MCF 10A (cell line): ENCODE data around the gene GNG14. TPM values are rescaled to one million over a fixed set of nuclear protein-coding genes. Genes with fewer than 3 reads are reported as not detected.

Experiments used
- BruUV-seq: library from RNA; stranded (reverse); fragments of 400-500 nt; replicated peaks from 2 replicates; lab custom pipeline; 2021; lab: Mats Ljungman, UMichigan
- CTCF ChIA-PET: fragments of 300-600 bp; sonication (Branson Sonifier 250); formaldehyde crosslinking; extraction: SDS; loops from one replicate; lab custom pipeline; 2021; ENCODE audit warnings: antibody characterized with exemption, inconsistent platforms; lab: Yijun Ruan, JAX
- POLR2A ChIA-PET: fragments of 300-600, 350-650 bp; sonication (Branson Sonifier 250); formaldehyde crosslinking; extraction: SDS; loops from one replicate; lab custom pipeline; 2020; ENCODE audit warnings: antibody characterized with exemption, inconsistent platforms; lab: Yijun Ruan, JAX
- DNase-seq: peaks from one replicate; pipeline ENCODE4 v3.0.0-alpha.2; 2018; ENCODE audit not compliant: unreplicated experiment
- H3K27ac Mint-ChIP-seq: one replicate; pipeline ENCODE4 v1.8.0; 2022; ENCODE audit warnings: mild to moderate bottlenecking, low read depth, mixed read lengths; ENCODE audit not compliant: unreplicated experiment
- H3K27me3 Mint-ChIP-seq: one replicate; pipeline ENCODE4 v1.8.0; 2022; ENCODE audit warnings: mixed read lengths; ENCODE audit not compliant: insufficient read depth, unreplicated experiment
- H3K36me3 Mint-ChIP-seq: one replicate; pipeline ENCODE4 v1.8.0; 2022; ENCODE audit warnings: mild to moderate bottlenecking, moderate library complexity, mixed read lengths; ENCODE audit not compliant: insufficient read depth, unreplicated experiment
- H3K4me1 Mint-ChIP-seq: one replicate; pipeline ENCODE4 v1.8.0; 2022; ENCODE audit warnings: mixed read lengths; ENCODE audit not compliant: insufficient read depth, unreplicated experiment
- H3K4me3 Mint-ChIP-seq: one replicate; pipeline ENCODE4 v1.8.0; 2022; ENCODE audit warnings: mild to moderate bottlenecking, moderate library complexity, mixed read lengths; ENCODE audit not compliant: unreplicated experiment
- H3K9me3 Mint-ChIP-seq: one replicate; pipeline ENCODE4 v1.8.0; 2022; ENCODE audit warnings: mixed read lengths; ENCODE audit not compliant: unreplicated experiment
- CTCF ChIP-seq: fragments of 200-600 bp; IDR thresholded peaks from one replicate; pipeline ENCODE4 v1.8.0; 2022; ENCODE audit warnings: antibody characterized with exemption, mild to moderate bottlenecking; ENCODE audit not compliant: unreplicated experiment
- intact Hi-C: fragments of 100-400 bp; cut with micrococcal nuclease; formaldehyde crosslinking; loops from 2 replicates; pipeline ENCODE4 v1.14.1; 2022
- total RNA-seq: library from RNA; stranded (reverse); gene quantifications from 2 replicates; pipeline ENCODE4 v1.2.3, GENCODE V29; 2022

GNG14 gene
- total RNA-seq, 1 experiment from 2014 or later, result not detected

GRCh38 chr19:12652219-12652618, 35.6 kb upstream of the GNG14 start:
- no peak for TF ChIP-seq CTCF
- ChIA-PET POLR2A (interaction anchor here (0.6 kb wide), 1 partner anchor 41 kb away, joined by 4 read pairs; the partner anchor contains the start of genes ZNF490 and ZNF791), CTCF (no interaction called here)
- no peak overlapping the region for H3K27ac Mint-ChIP-seq
- H3K4me3 Mint-ChIP-seq, result no peak overlapping the region
- intact Hi-C loops, result no loop called here
- H3K9me3 Mint-ChIP-seq, result no peaks in the 10 kb centered on the region
- no peak for DNase-seq
- peaks cover 6% of the 10 kb centered on the region for H3K36me3 Mint-ChIP-seq
- H3K4me1 Mint-ChIP-seq, result no peaks in the 10 kb centered on the region
- H3K27me3 Mint-ChIP-seq, result no peaks in the 10 kb centered on the region
- no TSS peak for BruUV-seq

GRCh38 chr19:12655546-12655945, 32.3 kb upstream of the GNG14 start:
- no peak for DNase-seq
- no peaks in the 10 kb centered on the region for H3K9me3 Mint-ChIP-seq
- H3K4me3 Mint-ChIP-seq, result no peak overlapping the region
- intact Hi-C loops, result no loop called here
- peaks cover 18% of the 10 kb centered on the region for H3K36me3 Mint-ChIP-seq
- H3K4me1 Mint-ChIP-seq, result no peaks in the 10 kb centered on the region
- no TSS peak for BruUV-seq
- H3K27ac Mint-ChIP-seq, result no peak overlapping the region
- POLR2A ChIA-PET, result interaction anchor here (0.7 to 0.8 kb wide), 2 partner anchors 22 to 45 kb away, joined by 3 to 5 read pairs; partner anchors contain the start of genes ZNF490 and ZNF791
- CTCF ChIA-PET, result interaction anchor here (0.6 to 1.4 kb wide), 2 partner anchors 16 to 956 kb away, joined by 3 to 4 read pairs; no protein-coding TSS in a partner anchor
- TF ChIP-seq CTCF, result no peak
- H3K27me3 Mint-ChIP-seq, result no peaks in the 10 kb centered on the region

- DNase-seq, result no peak
- TF ChIP-seq CTCF, result no peak
- no peaks in the 10 kb centered on the region for H3K4me1 Mint-ChIP-seq
- H3K9me3 Mint-ChIP-seq, result no peaks in the 10 kb centered on the region
- H3K4me3 Mint-ChIP-seq, result no peak overlapping the region
- no peaks in the 10 kb centered on the region for H3K27me3 Mint-ChIP-seq
- H3K36me3 Mint-ChIP-seq, result peaks cover 33% of the 10 kb centered on the region
- ChIA-PET CTCF (no interaction called here), POLR2A (no interaction called here)
- intact Hi-C loops, result no loop called here
- H3K27ac Mint-ChIP-seq, result no peak overlapping the region
- no TSS peak for BruUV-seq
Observed at GRCh38 chr19:12656899-12657571, 30.8 kb upstream of the GNG14 start.

- intact Hi-C loops, result no loop called here
- DNase-seq, result no peak
- H3K4me3 Mint-ChIP-seq, result no peak overlapping the region
- POLR2A ChIA-PET, result no interaction called here
- H3K27ac Mint-ChIP-seq, result no peak overlapping the region
- peaks cover 40% of the 10 kb centered on the region for H3K36me3 Mint-ChIP-seq
- CTCF ChIA-PET, result interaction anchor here (0.6 to 0.9 kb wide), 2 partner anchors 9 to 14 kb away, joined by 3 read pairs; partner anchors contain the start of genes MAN2B1 and WDR83
- no TSS peak for BruUV-seq
- no peaks in the 10 kb centered on the region for H3K4me1 Mint-ChIP-seq
- no peak for TF ChIP-seq CTCF
- H3K9me3 Mint-ChIP-seq, result no peaks in the 10 kb centered on the region
- no peaks in the 10 kb centered on the region for H3K27me3 Mint-ChIP-seq
Observed at GRCh38 chr19:12657966-12658365, 29.8 kb upstream of the GNG14 start.
